NT2/D1 (cell line): ENCODE results near the gene IQSEC3.

ENCODE experiments used
- YY1 ChIP-seq: IDR thresholded peaks from 2 replicates; pipeline ENCODE4 v1.6.1; 2011; ENCODE audit not compliant: insufficient read length, insufficient read depth
- ZNF274 ChIP-seq: IDR thresholded peaks from 2 replicates; pipeline ENCODE4 v1.6.1; 2011; ENCODE audit warnings: mild to moderate bottlenecking, low read depth, low read length

- TF ChIP-seq YY1 = no peak
- TF ChIP-seq ZNF274 = no peak
Measured at GRCh38 chr12:109446-109845, 42.9 kb downstream of the IQSEC3 start.
